HEK293T (cell line): ENCODE data around the gene STARD8.

ENCODE experiments used
- FOXM1 ChIP-seq: fragments of 450-650 bp; IDR thresholded peaks from 2 replicates; pipeline ENCODE4 v1.6.1; 2017; ENCODE audit warnings: mild to moderate bottlenecking, borderline replicate concordance
- HDGF ChIP-seq: fragments of 450-650 bp; IDR thresholded peaks from 2 replicates; pipeline ENCODE4 v1.6.1; 2017; ENCODE audit warnings: antibody characterized with exemption, borderline replicate concordance
- SP1 ChIP-seq: fragments of 450-650 bp; IDR thresholded peaks from 2 replicates; pipeline ENCODE4 v1.6.1; 2017
- SUZ12 ChIP-seq: fragments of 450-650 bp; IDR thresholded peaks from 2 replicates; pipeline ENCODE4 v1.6.1; 2016; ENCODE audit warnings: mild to moderate bottlenecking

- TF ChIP-seq SP1 (no peak), SUZ12 (no peak), HDGF (no peak), FOXM1 (no peak)
Measured at GRCh38 chrX:68634649-68635227, 12.7 kb upstream of the STARD8 start.
